Measurements from ENCODE around the gene MISP. TPM values are rescaled to one million over a fixed set of nuclear protein-coding genes. Genes with fewer than 3 reads are reported as not detected.

The MISP gene
- total RNA-seq, 1 donor from 2014 or later, result not detected

GRCh38 chr19:800360-801029 lies 49.6 kb downstream of the MISP start:
- H3K36me3 ChIP-seq, result no peaks in the 10 kb centered on the region
- no peaks in the 10 kb centered on the region for H3K9me3 Mint-ChIP-seq
- H3K27ac ChIP-seq, result no peak overlapping the region
- H3K4me1 ChIP-seq, result peaks cover 39% of the 10 kb centered on the region
- H2AFZ ChIP-seq (replicated peaks), result no peak overlapping the region
- no peak for TF ChIP-seq EZH2 (IDR thresholded peaks at IDR 0.05)
- TF ChIP-seq CTCF (IDR thresholded peaks at IDR 0.05), result no peak
- no peak for TF ChIP-seq EZH2phosphoT487 (IDR thresholded peaks at IDR 0.05)
- H3K27me3 ChIP-seq, result no peaks in the 10 kb centered on the region
- DNase-seq (ENCODE audit: low spot score), result no peak
- H3K4me1 Mint-ChIP-seq, result peaks cover 47% of the 10 kb centered on the region
- peaks cover 77% of the 10 kb centered on the region for H4K20me1 ChIP-seq (ENCODE audit: low read depth)
- H3K9ac ChIP-seq, result no peak overlapping the region
- peak overlapping the region; percentile 94 for H3K4me2 ChIP-seq
- peaks cover 43% of the 10 kb centered on the region for H3F3A ChIP-seq (ENCODE audit: low read depth)
- peak overlapping the region; percentile 73 for H3K27ac Mint-ChIP-seq
- peaks cover 19% of the 10 kb centered on the region for H3K36me3 Mint-ChIP-seq
- H3K4me3 ChIP-seq, result peak overlapping the region; percentile 89
- peaks cover 13% of the 10 kb centered on the region for H3K27me3 Mint-ChIP-seq (ENCODE audit: insufficient read depth, low read depth)
- no peaks in the 10 kb centered on the region for H3K9me3 ChIP-seq (ENCODE audit: low read depth)
- H3K4me3 Mint-ChIP-seq, result peak overlapping the region; percentile 97
- peaks cover 77% of the 10 kb centered on the region for H3K79me2 ChIP-seq (ENCODE audit: low read depth)

GRCh38 chr19:801030-801860 lies 50.3 kb downstream of the MISP start:
- no peak overlapping the region for H3K4me3 ChIP-seq
- no peak overlapping the region for H3K27ac ChIP-seq
- no peak for DNase-seq (ENCODE audit: low spot score)
- peak overlapping the region; percentile 11 for H3K9ac ChIP-seq
- H3F3A ChIP-seq (ENCODE audit: low read depth), result peaks cover 41% of the 10 kb centered on the region
- H3K9me3 Mint-ChIP-seq, result no peaks in the 10 kb centered on the region
- peaks cover 39% of the 10 kb centered on the region for H3K4me1 ChIP-seq
- H3K4me1 Mint-ChIP-seq, result peaks cover 47% of the 10 kb centered on the region
- no peaks in the 10 kb centered on the region for H3K9me3 ChIP-seq (ENCODE audit: low read depth)
- H3K27ac Mint-ChIP-seq, result no peak overlapping the region
- H3K27me3 ChIP-seq, result no peaks in the 10 kb centered on the region
- no peak overlapping the region for H2AFZ ChIP-seq (replicated peaks)
- H3K4me2 ChIP-seq, result peak overlapping the region; percentile 53
- TF ChIP-seq CTCF (IDR thresholded peaks at IDR 0.05), result no peak
- no peak for TF ChIP-seq EZH2phosphoT487 (IDR thresholded peaks at IDR 0.05)
- TF ChIP-seq EZH2 (IDR thresholded peaks at IDR 0.05), result no peak
- H3K4me3 Mint-ChIP-seq, result peak overlapping the region; percentile 74
- peaks cover 85% of the 10 kb centered on the region for H3K79me2 ChIP-seq (ENCODE audit: low read depth)
- H3K27me3 Mint-ChIP-seq (ENCODE audit: insufficient read depth, low read depth), result peaks cover 13% of the 10 kb centered on the region
- H3K36me3 ChIP-seq, result no peaks in the 10 kb centered on the region
- peaks cover 19% of the 10 kb centered on the region for H3K36me3 Mint-ChIP-seq
- H4K20me1 ChIP-seq (ENCODE audit: low read depth), result peaks cover 84% of the 10 kb centered on the region

- Histone ChIP-seq H3F3A (ENCODE audit: low read depth) (peaks cover 45% of the 10 kb centered on the region), H3K4me2 (peak overlapping the region; percentile 53), H3K9ac (peak overlapping the region; percentile 11), H4K20me1 (ENCODE audit: low read depth) (peaks cover 91% of the 10 kb centered on the region), H3K79me2 (ENCODE audit: low read depth) (peaks cover 92% of the 10 kb centered on the region), H3K4me3 (no peak overlapping the region), H3K27me3 (no peaks in the 10 kb centered on the region), H3K4me1 (peaks cover 39% of the 10 kb centered on the region), H3K36me3 (no peaks in the 10 kb centered on the region), H3K9me3 (ENCODE audit: low read depth) (no peaks in the 10 kb centered on the region), H2AFZ (replicated peaks) (no peak overlapping the region), H3K27ac (peak overlapping the region; percentile 68)
- peaks cover 21% of the 10 kb centered on the region for H3K36me3 Mint-ChIP-seq
- TF ChIP-seq EZH2phosphoT487 (IDR thresholded peaks at IDR 0.05), result no peak
- no peak for TF ChIP-seq CTCF (IDR thresholded peaks at IDR 0.05)
- TF ChIP-seq EZH2 (IDR thresholded peaks at IDR 0.05), result no peak
- peaks cover 15% of the 10 kb centered on the region for H3K27me3 Mint-ChIP-seq (ENCODE audit: insufficient read depth, low read depth)
- H3K27ac Mint-ChIP-seq, result peak overlapping the region; percentile 98
- peak overlapping the region; percentile 74 for H3K4me3 Mint-ChIP-seq
- DNase-seq (ENCODE audit: low spot score), result no peak
- H3K4me1 Mint-ChIP-seq, result peaks cover 43% of the 10 kb centered on the region
- H3K9me3 Mint-ChIP-seq, result no peaks in the 10 kb centered on the region
Measured at GRCh38 chr19:801861-802497, 51.1 kb downstream of the MISP start.

Measured in neural progenitor cell (in vitro differentiated cells).